GM19351 (cell line): ENCODE measurements around the gene DNAH14.

Experiments
- ATAC-seq: cut with Tn5 transposase; IDR thresholded peaks from one replicate; pipeline ENCODE4 v1.9.1; 2021; ENCODE audit warnings: mild to moderate bottlenecking, moderate library complexity; ENCODE audit not compliant: unreplicated experiment

DNAH14 gene

GRCh38 chr1:225424562-225425200 is 495.2 kb downstream of the DNAH14 start:
- ATAC-seq = no peak

- ATAC-seq = no peak
Observed at GRCh38 chr1:225425201-225425786, 495.8 kb downstream of the DNAH14 start.

GRCh38 chr1:225426395-225427234 is 497.1 kb downstream of the DNAH14 start:
- peak; percentile 11 for ATAC-seq

- peak; percentile 11 for ATAC-seq
Observed at GRCh38 chr1:225427235-225428067, 498.0 kb downstream of the DNAH14 start, which contains the start of gene LBR. Gene LBR, minus strand, starts transcription at chr1:225428038. Its CDS starts 3,963 bp downstream, at chr1:225424075.

GRCh38 chr1:225428068-225428880 is 498.8 kb downstream of the DNAH14 start:
- peak; percentile 84 for ATAC-seq

- ATAC-seq = peak; percentile 11
Observed at GRCh38 chr1:225428881-225429455, 499.5 kb downstream of the DNAH14 start.

- no peak for ATAC-seq
Observed at GRCh38 chr1:225430301-225430700, 500.8 kb downstream of the DNAH14 start.

- ATAC-seq = no peak
Observed at GRCh38 chr1:225431081-225431863, 501.8 kb downstream of the DNAH14 start.

- ATAC-seq = no peak
Observed at GRCh38 chr1:225434046-225434445, 504.6 kb downstream of the DNAH14 start.

GRCh38 chr1:225435076-225435475 is 505.6 kb downstream of the DNAH14 start:
- no peak for ATAC-seq

GRCh38 chr1:225435487-225435886 is 506.0 kb downstream of the DNAH14 start:
- ATAC-seq = peak; percentile 9

GRCh38 chr1:225435957-225436392 is 506.5 kb downstream of the DNAH14 start:
- ATAC-seq = peak; percentile 68

GRCh38 chr1:225437710-225438437 is 508.4 kb downstream of the DNAH14 start:
- ATAC-seq = no peak

- ATAC-seq = no peak
Observed at GRCh38 chr1:225440380-225441221, 511.1 kb downstream of the DNAH14 start.

- no peak for ATAC-seq
Observed at GRCh38 chr1:225441314-225442122, 512.0 kb downstream of the DNAH14 start.

GRCh38 chr1:225442123-225442505 is 512.6 kb downstream of the DNAH14 start:
- ATAC-seq = no peak
